Peyer's patch (tissue), 4 donors: Measurements from ENCODE around the gene VSTM2L. TPM values are rescaled to one million over a fixed set of nuclear protein-coding genes. Genes with fewer than 3 reads are reported as not detected.

Experiments used
- DNase-seq, 3 donors: peaks; one replicate each; pipeline ENCODE4 v3.0.0-alpha.2; 2017 to 2019
- H3K27ac ChIP-seq, 4 donors: fragments of 200-600 bp; sonication (generic); one replicate each; pipeline ENCODE4 v1.5.1; 2016 to 2019
- H3K27me3 ChIP-seq, 2 donors: fragments of 200-600 bp; sonication (generic); one replicate each; pipeline ENCODE4 v1.5.1; 2019
- H3K36me3 ChIP-seq, 3 donors: fragments of 200-600 bp; sonication (generic); one replicate each; pipeline ENCODE4 v1.5.1; 2016 to 2019
- H3K4me1 ChIP-seq, 4 donors: fragments of 200-600 bp; sonication (generic); one replicate each; pipeline ENCODE4 v1.5.1; 2016 to 2019
- H3K4me3 ChIP-seq, 4 donors: fragments of 200-600 bp; sonication (generic); 1 replicate in 3 of 4; 2 replicates in 1 of 4; pipeline ENCODE4 v1.5.1; 2016 to 2019; ENCODE audit warnings: mild to moderate bottlenecking in 1 of 4
- H3K9me3 ChIP-seq, 4 donors: fragments of 200-600 bp; sonication (generic); one replicate each; pipeline ENCODE4 v1.5.1; 2016 to 2019; ENCODE audit warnings: mild to moderate bottlenecking in 1 of 4
- POLR2A ChIP-seq, 2 donors: fragments of 450-650 bp; IDR thresholded peaks; one replicate each; pipeline ENCODE4 v1.5.1; 2017; ENCODE audit warnings: antibody characterized with exemption in 2 of 2, mild to moderate bottlenecking in 2 of 2, moderate library complexity in 2 of 2
- total RNA-seq, 4 donors: library from RNA; depleted of rRNA; stranded (reverse); fragments of >200 nt; gene quantifications; one replicate each; pipeline ENCODE4 v1.1.0, GENCODE V29; 2016
- TF ChIP-seq, protein P1 (sequence below), 6 experiments: fragments of 450-650 bp in 4 of 6; fragments of 200-600 bp in 2 of 6; sonication (generic) in 1 of 6; IDR thresholded peaks; one replicate each; pipeline ENCODE4 v1.5.1; 2017 to 2019; ENCODE audit warnings: antibody characterized with exemption in 6 of 6, mild to moderate bottlenecking in 3 of 6, moderate library complexity in 1 of 6

Gene VSTM2L
- total RNA-seq, 4 donors from 2014 or later, result 0.57 to 3.7 (median 0.80) TPM; not detected in 1

- Histone ChIP-seq H3K9me3 (no peaks in the 10 kb centered on the region), H3K36me3 (no peaks in the 10 kb centered on the region), H3K27ac (no peak overlapping the region), H3K4me1 (peaks cover 0 to 16% (median 6%) of the 10 kb centered on the region in 4 donors), H3K27me3 (peaks cover 0 to 12% of the 10 kb centered on the region in 2 donors), H3K4me3 (no peak overlapping the region)
- no peak for TF ChIP-seq POLR2A (IDR thresholded peaks at IDR 0.05)
- no peak for DNase-seq
Observed at GRCh38 chr20:37904845-37905373, 2.0 kb downstream of the VSTM2L start.

GRCh38 chr20:37905671-37906613, 3.0 kb downstream of the VSTM2L start:
- DNase-seq, result no peak
- TF ChIP-seq, protein P1, sequence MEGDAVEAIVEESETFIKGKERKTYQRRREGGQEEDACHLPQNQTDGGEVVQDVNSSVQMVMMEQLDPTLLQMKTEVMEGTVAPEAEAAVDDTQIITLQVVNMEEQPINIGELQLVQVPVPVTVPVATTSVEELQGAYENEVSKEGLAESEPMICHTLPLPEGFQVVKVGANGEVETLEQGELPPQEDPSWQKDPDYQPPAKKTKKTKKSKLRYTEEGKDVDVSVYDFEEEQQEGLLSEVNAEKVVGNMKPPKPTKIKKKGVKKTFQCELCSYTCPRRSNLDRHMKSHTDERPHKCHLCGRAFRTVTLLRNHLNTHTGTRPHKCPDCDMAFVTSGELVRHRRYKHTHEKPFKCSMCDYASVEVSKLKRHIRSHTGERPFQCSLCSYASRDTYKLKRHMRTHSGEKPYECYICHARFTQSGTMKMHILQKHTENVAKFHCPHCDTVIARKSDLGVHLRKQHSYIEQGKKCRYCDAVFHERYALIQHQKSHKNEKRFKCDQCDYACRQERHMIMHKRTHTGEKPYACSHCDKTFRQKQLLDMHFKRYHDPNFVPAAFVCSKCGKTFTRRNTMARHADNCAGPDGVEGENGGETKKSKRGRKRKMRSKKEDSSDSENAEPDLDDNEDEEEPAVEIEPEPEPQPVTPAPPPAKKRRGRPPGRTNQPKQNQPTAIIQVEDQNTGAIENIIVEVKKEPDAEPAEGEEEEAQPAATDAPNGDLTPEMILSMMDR (IDR thresholded peaks at IDR 0.05), result no peak
- TF ChIP-seq POLR2A (IDR thresholded peaks at IDR 0.05), result no peak
- no peaks in the 10 kb centered on the region for H3K36me3 ChIP-seq
- H3K4me3 ChIP-seq, result no peak overlapping the region
- H3K4me1 ChIP-seq, result peaks cover 0 to 16% (median 6%) of the 10 kb centered on the region in 4 donors
- H3K27me3 ChIP-seq, result peaks cover 0 to 12% of the 10 kb centered on the region in 2 donors
- no peak overlapping the region for H3K27ac ChIP-seq
- no peaks in the 10 kb centered on the region for H3K9me3 ChIP-seq

- Histone ChIP-seq H3K4me3 (no peak overlapping the region), H3K9me3 (no peaks in the 10 kb centered on the region), H3K36me3 (no peaks in the 10 kb centered on the region), H3K4me1 (peaks cover 0 to 13% (median 6%) of the 10 kb centered on the region in 4 donors), H3K27ac (no peak overlapping the region), H3K27me3 (peaks cover 0 to 12% of the 10 kb centered on the region in 2 donors)
- no peak for DNase-seq
- TF ChIP-seq, protein P1 (IDR thresholded peaks at IDR 0.05), result no peak
- TF ChIP-seq POLR2A (IDR thresholded peaks at IDR 0.05), result no peak
Observed at GRCh38 chr20:37907330-37907676, 4.4 kb downstream of the VSTM2L start.

DNA sequence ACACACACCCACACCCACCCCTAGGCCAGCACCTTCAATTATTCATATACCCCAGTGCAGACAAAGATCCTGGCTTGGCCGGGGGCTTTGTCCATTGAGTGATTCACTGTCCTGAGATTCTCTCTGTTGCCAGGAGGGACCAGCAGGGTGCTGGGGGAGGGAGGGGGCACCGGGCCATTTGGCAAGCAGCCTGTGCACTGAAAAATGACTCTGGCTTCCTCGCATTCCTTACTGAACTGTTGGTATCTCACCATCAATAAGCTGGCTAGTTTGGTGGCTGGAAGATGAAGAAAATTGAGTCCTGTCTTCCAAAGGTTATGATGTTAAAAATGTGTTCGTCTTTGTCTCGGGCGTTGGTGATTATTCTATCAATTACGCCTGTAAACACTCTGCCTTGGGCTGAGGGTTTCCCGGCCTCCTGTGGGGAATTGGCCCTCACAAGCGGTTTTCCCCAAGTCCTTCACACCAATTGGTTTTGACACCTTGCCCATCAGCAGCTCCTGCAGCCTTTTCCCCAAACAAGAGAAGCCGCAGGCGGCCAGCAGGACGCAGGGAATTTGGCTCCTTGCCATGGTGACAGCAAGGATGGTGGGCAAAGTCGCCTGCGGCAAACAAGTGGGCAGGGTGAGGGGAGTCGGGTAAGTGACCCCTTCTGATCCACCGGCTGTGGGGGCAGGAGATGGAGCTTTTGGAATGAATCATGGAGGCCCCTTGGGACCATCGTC, 4.9 kb downstream of the VSTM2L start:
- no peaks in the 10 kb centered on the region for H3K36me3 ChIP-seq
- no peak overlapping the region for H3K4me3 ChIP-seq
- peaks cover 0 to 7% of the 10 kb centered on the region in 2 donors for H3K27me3 ChIP-seq
- H3K27ac ChIP-seq, result no peak overlapping the region
- no peak for DNase-seq
- H3K9me3 ChIP-seq, result no peaks in the 10 kb centered on the region
- TF ChIP-seq POLR2A (IDR thresholded peaks at IDR 0.05), result no peak
- TF ChIP-seq, protein P1 (IDR thresholded peaks at IDR 0.05), result no peak
- H3K4me1 ChIP-seq, result peaks cover 0 to 8% (median 3%) of the 10 kb centered on the region in 4 donors

DNA sequence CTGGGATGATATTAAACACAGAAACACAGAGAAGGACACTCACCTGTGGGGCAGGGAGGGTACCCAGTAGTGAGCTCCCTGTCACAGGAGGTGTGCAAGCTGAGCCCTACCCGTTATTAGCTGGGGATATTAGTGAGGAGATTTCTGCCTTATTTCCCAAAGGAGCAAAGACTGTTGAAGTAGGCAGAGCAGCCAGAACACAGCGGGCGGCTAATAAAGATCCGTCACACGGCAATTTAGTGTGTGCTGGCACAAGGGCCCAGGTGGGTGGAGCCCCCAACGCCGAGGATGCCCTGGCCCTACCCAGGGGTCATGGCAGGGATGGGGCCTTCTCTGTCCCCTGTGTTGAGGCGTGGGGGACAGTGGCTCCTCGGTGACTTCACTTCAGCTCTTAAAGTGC, 8.3 kb downstream of the VSTM2L start:
- H3K36me3 ChIP-seq, result no peaks in the 10 kb centered on the region
- no peaks in the 10 kb centered on the region for H3K9me3 ChIP-seq
- TF ChIP-seq POLR2A (IDR thresholded peaks at IDR 0.05), result no peak
- TF ChIP-seq, protein P1 (IDR thresholded peaks at IDR 0.05), result no peak
- H3K4me1 ChIP-seq, result peaks cover 0 to 8% (median 0%) of the 10 kb centered on the region in 4 donors
- no peak overlapping the region for H3K27ac ChIP-seq
- DNase-seq, result no peak
- H3K4me3 ChIP-seq, result no peak overlapping the region
- H3K27me3 ChIP-seq, result no peaks in the 10 kb centered on the region
